Measurements from ENCODE around the gene MECP2. TPM values are rescaled to one million over a fixed set of nuclear protein-coding genes. Genes with fewer than 3 reads are reported as not detected.

MECP2 gene
- total RNA-seq, 1 donor from 2014 or later, result 58.2 TPM

GRCh38 chrX:154049209-154050112 is 48.1 kb downstream of the MECP2 start:
- peaks cover 42% of the 10 kb centered on the region for H3K36me3 Mint-ChIP-seq (ENCODE audit: low read depth)
- no peaks in the 10 kb centered on the region for H3K9me3 Mint-ChIP-seq
- H3K27ac Mint-ChIP-seq, result peak overlapping the region; percentile 22
- no peaks in the 10 kb centered on the region for H3K27me3 Mint-ChIP-seq (ENCODE audit: low read depth)
- DNase-seq (ENCODE audit: low spot score), result no peak
- no peak overlapping the region for H3K4me3 Mint-ChIP-seq (ENCODE audit: low read depth)
- peaks cover 22% of the 10 kb centered on the region for H3K4me1 Mint-ChIP-seq (ENCODE audit: low read depth)
- intact Hi-C loops (cut with micrococcal nuclease), result no loop called here

GRCh38 chrX:154048398-154048797 is 49.1 kb downstream of the MECP2 start:
- Mint-ChIP-seq H3K36me3 (ENCODE audit: low read depth) (peaks cover 45% of the 10 kb centered on the region), H3K9me3 (no peaks in the 10 kb centered on the region), H3K4me3 (ENCODE audit: low read depth) (no peak overlapping the region), H3K4me1 (ENCODE audit: low read depth) (peaks cover 25% of the 10 kb centered on the region), H3K27me3 (ENCODE audit: low read depth) (no peaks in the 10 kb centered on the region), H3K27ac (no peak overlapping the region)
- DNase-seq (ENCODE audit: low spot score), result no peak
- intact Hi-C loops (cut with micrococcal nuclease), result no loop called here

GRCh38 chrX:154046940-154047610 is 50.4 kb downstream of the MECP2 start:
- Mint-ChIP-seq H3K27ac (peak overlapping the region; percentile 7), H3K4me3 (ENCODE audit: low read depth) (no peak overlapping the region)

GRCh38 chrX:154046031-154046781 is 51.3 kb downstream of the MECP2 start:
- intact Hi-C loops (cut with micrococcal nuclease), result no loop called here
- H3K9me3 Mint-ChIP-seq, result no peaks in the 10 kb centered on the region
- no peak overlapping the region for H3K27ac Mint-ChIP-seq
- no peak for DNase-seq (ENCODE audit: low spot score)
- no peaks in the 10 kb centered on the region for H3K27me3 Mint-ChIP-seq (ENCODE audit: low read depth)
- H3K4me1 Mint-ChIP-seq (ENCODE audit: low read depth), result peaks cover 20% of the 10 kb centered on the region
- peaks cover 45% of the 10 kb centered on the region for H3K36me3 Mint-ChIP-seq (ENCODE audit: low read depth)
- no peak overlapping the region for H3K4me3 Mint-ChIP-seq (ENCODE audit: low read depth)

More at GRCh38 chrX:154046940-154047610, 50.4 kb downstream of the MECP2 start:
- intact Hi-C loops (cut with micrococcal nuclease), result no loop called here
- Mint-ChIP-seq H3K9me3 (no peaks in the 10 kb centered on the region), H3K4me1 (ENCODE audit: low read depth) (peaks cover 24% of the 10 kb centered on the region), H3K36me3 (ENCODE audit: low read depth) (peaks cover 45% of the 10 kb centered on the region), H3K27me3 (ENCODE audit: low read depth) (no peaks in the 10 kb centered on the region)
- no peak for DNase-seq (ENCODE audit: low spot score)

GRCh38 chrX:154044091-154044490 is 53.4 kb downstream of the MECP2 start:
- Mint-ChIP-seq H3K36me3 (ENCODE audit: low read depth) (peaks cover 38% of the 10 kb centered on the region), H3K4me1 (ENCODE audit: low read depth) (peaks cover 18% of the 10 kb centered on the region), H3K27ac (no peak overlapping the region), H3K27me3 (ENCODE audit: low read depth) (no peaks in the 10 kb centered on the region), H3K9me3 (no peaks in the 10 kb centered on the region), H3K4me3 (ENCODE audit: low read depth) (no peak overlapping the region)
- intact Hi-C loops (cut with micrococcal nuclease), result no loop called here
- DNase-seq (ENCODE audit: low spot score), result no peak

GRCh38 chrX:154043003-154043763 is 54.3 kb downstream of the MECP2 start:
- H3K4me1 Mint-ChIP-seq (ENCODE audit: low read depth), result peaks cover 18% of the 10 kb centered on the region
- no peaks in the 10 kb centered on the region for H3K9me3 Mint-ChIP-seq
- peaks cover 36% of the 10 kb centered on the region for H3K36me3 Mint-ChIP-seq (ENCODE audit: low read depth)

GRCh38 chrX:154040863-154041262 is 56.7 kb downstream of the MECP2 start:
- Mint-ChIP-seq H3K27ac (no peak overlapping the region), H3K27me3 (ENCODE audit: low read depth) (no peaks in the 10 kb centered on the region), H3K36me3 (ENCODE audit: low read depth) (peaks cover 26% of the 10 kb centered on the region), H3K4me1 (ENCODE audit: low read depth) (peaks cover 16% of the 10 kb centered on the region), H3K4me3 (ENCODE audit: low read depth) (no peak overlapping the region), H3K9me3 (no peaks in the 10 kb centered on the region)
- intact Hi-C loops (cut with micrococcal nuclease), result no loop called here
- DNase-seq (ENCODE audit: low spot score), result no peak

More at GRCh38 chrX:154043003-154043763, 54.3 kb downstream of the MECP2 start:
- no peak overlapping the region for H3K27ac Mint-ChIP-seq
- H3K27me3 Mint-ChIP-seq (ENCODE audit: low read depth), result no peaks in the 10 kb centered on the region
- intact Hi-C loops (cut with micrococcal nuclease), result no loop called here
- DNase-seq (ENCODE audit: low spot score), result no peak
- no peak overlapping the region for H3K4me3 Mint-ChIP-seq (ENCODE audit: low read depth)

GRCh38 chrX:154040307-154040756 is 57.2 kb downstream of the MECP2 start:
- intact Hi-C loops (cut with micrococcal nuclease), result no loop called here
- H3K4me1 Mint-ChIP-seq (ENCODE audit: low read depth), result peaks cover 16% of the 10 kb centered on the region
- peaks cover 26% of the 10 kb centered on the region for H3K36me3 Mint-ChIP-seq (ENCODE audit: low read depth)
- DNase-seq (ENCODE audit: low spot score), result no peak
- H3K4me3 Mint-ChIP-seq (ENCODE audit: low read depth), result no peak overlapping the region
- no peaks in the 10 kb centered on the region for H3K9me3 Mint-ChIP-seq
- no peaks in the 10 kb centered on the region for H3K27me3 Mint-ChIP-seq (ENCODE audit: low read depth)
- H3K27ac Mint-ChIP-seq, result peak overlapping the region; percentile 51

- no peaks in the 10 kb centered on the region for H3K9me3 Mint-ChIP-seq
- no peak overlapping the region for H3K27ac Mint-ChIP-seq
- H3K36me3 Mint-ChIP-seq (ENCODE audit: low read depth), result peaks cover 31% of the 10 kb centered on the region
- intact Hi-C loops (cut with micrococcal nuclease), result no loop called here
- no peaks in the 10 kb centered on the region for H3K27me3 Mint-ChIP-seq (ENCODE audit: low read depth)
- DNase-seq (ENCODE audit: low spot score), result no peak
- H3K4me1 Mint-ChIP-seq (ENCODE audit: low read depth), result peaks cover 18% of the 10 kb centered on the region
- H3K4me3 Mint-ChIP-seq (ENCODE audit: low read depth), result no peak overlapping the region
Measured at GRCh38 chrX:154039577-154039976, 57.9 kb downstream of the MECP2 start.

- DNase-seq (ENCODE audit: low spot score), result no peak
- Mint-ChIP-seq H3K4me1 (ENCODE audit: low read depth) (peaks cover 15% of the 10 kb centered on the region), H3K36me3 (ENCODE audit: low read depth) (peaks cover 28% of the 10 kb centered on the region), H3K27me3 (ENCODE audit: low read depth) (no peaks in the 10 kb centered on the region), H3K27ac (no peak overlapping the region), H3K9me3 (no peaks in the 10 kb centered on the region), H3K4me3 (ENCODE audit: low read depth) (no peak overlapping the region)
- intact Hi-C loops (cut with micrococcal nuclease), result no loop called here
Measured at GRCh38 chrX:154038656-154039055, 58.9 kb downstream of the MECP2 start.

- Mint-ChIP-seq H3K4me1 (ENCODE audit: low read depth) (peaks cover 15% of the 10 kb centered on the region), H3K36me3 (ENCODE audit: low read depth) (peaks cover 31% of the 10 kb centered on the region), H3K27ac (no peak overlapping the region), H3K9me3 (no peaks in the 10 kb centered on the region), H3K27me3 (ENCODE audit: low read depth) (no peaks in the 10 kb centered on the region), H3K4me3 (ENCODE audit: low read depth) (no peak overlapping the region)
- DNase-seq (ENCODE audit: low spot score), result no peak
- intact Hi-C loops (cut with micrococcal nuclease), result no loop called here
Measured at GRCh38 chrX:154037754-154038153, 59.8 kb downstream of the MECP2 start.

- peak overlapping the region; percentile 62 for H3K27ac Mint-ChIP-seq
- intact Hi-C loops (cut with micrococcal nuclease), result no loop called here
- H3K4me1 Mint-ChIP-seq (ENCODE audit: low read depth), result peaks cover 15% of the 10 kb centered on the region
- H3K9me3 Mint-ChIP-seq, result no peaks in the 10 kb centered on the region
- no peaks in the 10 kb centered on the region for H3K27me3 Mint-ChIP-seq (ENCODE audit: low read depth)
- DNase-seq (ENCODE audit: low spot score), result no peak
- H3K36me3 Mint-ChIP-seq (ENCODE audit: low read depth), result peaks cover 40% of the 10 kb centered on the region
- H3K4me3 Mint-ChIP-seq (ENCODE audit: low read depth), result no peak overlapping the region
Measured at GRCh38 chrX:154036513-154036912, 61.0 kb downstream of the MECP2 start.
